A549 (cell line): ENCODE results near the gene CSMD2.

Experiments
- CBX8 ChIP-seq: fragments of 200-600 bp; sonication (generic); IDR thresholded peaks from 2 replicates; pipeline ENCODE4 v1.6.1; 2016
- EP300 ChIP-seq, 2 experiments: fragments of >200 bp; sonication (Bioruptor Twin); formaldehyde crosslinking; IDR thresholded peaks; 2 replicates in 1 of 2; 3 replicates in 1 of 2; pipeline ENCODE4 v1.6.1; 2016 to 2017
- JUN ChIP-seq, 2 experiments: fragments of >200 bp; sonication (Bioruptor Twin); formaldehyde crosslinking; IDR thresholded peaks; 2 replicates in 1 of 2; 3 replicates in 1 of 2; pipeline ENCODE4 v1.6.1; 2016 to 2017
- JUNB ChIP-seq: fragments of >200 bp; sonication (Bioruptor Twin); formaldehyde crosslinking; IDR thresholded peaks from 2 replicates; pipeline ENCODE4 v1.6.1; 2016
- KDM1A ChIP-seq: fragments of 200-600 bp; sonication (generic); IDR thresholded peaks from 2 replicates; pipeline ENCODE4 v1.6.1; 2016; ENCODE audit warnings: low read depth, mild to moderate bottlenecking
- MAFK ChIP-seq: fragments of 450-650 bp; IDR thresholded peaks from 2 replicates; pipeline ENCODE4 v1.6.1; 2014; ENCODE audit not compliant: partially characterized antibody
- POLR2A ChIP-seq: IDR thresholded peaks from 2 replicates; pipeline ENCODE4 v1.6.1; 2012; ENCODE audit warnings: mild to moderate bottlenecking, low read length
- RCOR1 ChIP-seq: fragments of 150-350 bp; IDR thresholded peaks from 2 replicates; pipeline ENCODE4 v1.6.1; 2014; ENCODE audit warnings: antibody characterized with exemption, low read length, low read depth
- REST ChIP-seq: fragments of 200-600 bp; sonication (generic); IDR thresholded peaks from 2 replicates; pipeline ENCODE4 v1.6.1; 2016; ENCODE audit warnings: antibody characterized with exemption, mild to moderate bottlenecking, moderate library complexity
- TF ChIP-seq, protein P1 (sequence below): fragments of >200 bp; sonication (Bioruptor Twin); formaldehyde crosslinking; IDR thresholded peaks from 3 replicates; pipeline ENCODE4 v1.5.1; 2016
- TF ChIP-seq, protein P2 (sequence below): IDR thresholded peaks from 2 replicates; pipeline ENCODE4 v1.6.1; 2012

- TF ChIP-seq, protein P1, sequence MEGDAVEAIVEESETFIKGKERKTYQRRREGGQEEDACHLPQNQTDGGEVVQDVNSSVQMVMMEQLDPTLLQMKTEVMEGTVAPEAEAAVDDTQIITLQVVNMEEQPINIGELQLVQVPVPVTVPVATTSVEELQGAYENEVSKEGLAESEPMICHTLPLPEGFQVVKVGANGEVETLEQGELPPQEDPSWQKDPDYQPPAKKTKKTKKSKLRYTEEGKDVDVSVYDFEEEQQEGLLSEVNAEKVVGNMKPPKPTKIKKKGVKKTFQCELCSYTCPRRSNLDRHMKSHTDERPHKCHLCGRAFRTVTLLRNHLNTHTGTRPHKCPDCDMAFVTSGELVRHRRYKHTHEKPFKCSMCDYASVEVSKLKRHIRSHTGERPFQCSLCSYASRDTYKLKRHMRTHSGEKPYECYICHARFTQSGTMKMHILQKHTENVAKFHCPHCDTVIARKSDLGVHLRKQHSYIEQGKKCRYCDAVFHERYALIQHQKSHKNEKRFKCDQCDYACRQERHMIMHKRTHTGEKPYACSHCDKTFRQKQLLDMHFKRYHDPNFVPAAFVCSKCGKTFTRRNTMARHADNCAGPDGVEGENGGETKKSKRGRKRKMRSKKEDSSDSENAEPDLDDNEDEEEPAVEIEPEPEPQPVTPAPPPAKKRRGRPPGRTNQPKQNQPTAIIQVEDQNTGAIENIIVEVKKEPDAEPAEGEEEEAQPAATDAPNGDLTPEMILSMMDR = no peak
- TF ChIP-seq EP300 (IDR thresholded peaks at IDR 0.05) (no peak), JUNB (no peak), REST (no peak), POLR2A (no peak), MAFK (no peak), JUN (IDR thresholded peaks at IDR 0.05) (no peak), KDM1A (no peak), RCOR1 (no peak), CBX8 (no peak)
- TF ChIP-seq, protein P2, sequence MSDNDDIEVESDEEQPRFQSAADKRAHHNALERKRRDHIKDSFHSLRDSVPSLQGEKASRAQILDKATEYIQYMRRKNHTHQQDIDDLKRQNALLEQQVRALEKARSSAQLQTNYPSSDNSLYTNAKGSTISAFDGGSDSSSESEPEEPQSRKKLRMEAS = no peak
These were observed 588.0 kb downstream of the CSMD2 start for GRCh38 chr1:33576821-33577599.
